Osteocyte (in vitro differentiated cells): Measurements from ENCODE around the gene CKAP2. TPM values are rescaled to one million over a fixed set of nuclear protein-coding genes. Genes with fewer than 3 reads are reported as not detected.

ENCODE experiments used
- DNase-seq: peaks from one replicate; pipeline ENCODE4 v3.0.0; 2021; ENCODE audit warnings: mixed read lengths; ENCODE audit not compliant: unreplicated experiment; ENCODE audit errors: extremely low spot score
- H3K27ac Mint-ChIP-seq: one replicate; pipeline ENCODE4 v1.8.0; 2021; ENCODE audit warnings: mild to moderate bottlenecking, mixed read lengths; ENCODE audit not compliant: unreplicated experiment
- H3K27me3 Mint-ChIP-seq: one replicate; pipeline ENCODE4 v1.8.0; 2021; ENCODE audit warnings: mixed read lengths; ENCODE audit not compliant: unreplicated experiment
- H3K36me3 Mint-ChIP-seq: one replicate; pipeline ENCODE4 v1.8.0; 2021; ENCODE audit warnings: mixed read lengths; ENCODE audit not compliant: unreplicated experiment
- H3K4me1 Mint-ChIP-seq: one replicate; pipeline ENCODE4 v1.8.0; 2021; ENCODE audit warnings: mixed read lengths; ENCODE audit not compliant: unreplicated experiment
- H3K4me3 Mint-ChIP-seq: one replicate; pipeline ENCODE4 v1.8.0; 2021; ENCODE audit warnings: mild to moderate bottlenecking, moderate library complexity, mixed read lengths; ENCODE audit not compliant: unreplicated experiment
- H3K9me3 Mint-ChIP-seq: one replicate; pipeline ENCODE4 v1.8.0; 2021; ENCODE audit warnings: mixed read lengths; ENCODE audit not compliant: unreplicated experiment
- total RNA-seq: library from RNA; stranded (reverse); gene quantifications from 2 replicates; pipeline ENCODE4 v1.2.1, GENCODE V29; 2021
- TF ChIP-seq, protein P1 (sequence below): fragments of 200-600 bp; sonication (generic); IDR thresholded peaks from 2 replicates; pipeline ENCODE4 v1.5.0; 2021; ENCODE audit warnings: antibody characterized with exemption, mild to moderate bottlenecking, moderate library complexity

Gene CKAP2
- total RNA-seq, 1 donor from 2014 or later: 25.8 TPM

DNA sequence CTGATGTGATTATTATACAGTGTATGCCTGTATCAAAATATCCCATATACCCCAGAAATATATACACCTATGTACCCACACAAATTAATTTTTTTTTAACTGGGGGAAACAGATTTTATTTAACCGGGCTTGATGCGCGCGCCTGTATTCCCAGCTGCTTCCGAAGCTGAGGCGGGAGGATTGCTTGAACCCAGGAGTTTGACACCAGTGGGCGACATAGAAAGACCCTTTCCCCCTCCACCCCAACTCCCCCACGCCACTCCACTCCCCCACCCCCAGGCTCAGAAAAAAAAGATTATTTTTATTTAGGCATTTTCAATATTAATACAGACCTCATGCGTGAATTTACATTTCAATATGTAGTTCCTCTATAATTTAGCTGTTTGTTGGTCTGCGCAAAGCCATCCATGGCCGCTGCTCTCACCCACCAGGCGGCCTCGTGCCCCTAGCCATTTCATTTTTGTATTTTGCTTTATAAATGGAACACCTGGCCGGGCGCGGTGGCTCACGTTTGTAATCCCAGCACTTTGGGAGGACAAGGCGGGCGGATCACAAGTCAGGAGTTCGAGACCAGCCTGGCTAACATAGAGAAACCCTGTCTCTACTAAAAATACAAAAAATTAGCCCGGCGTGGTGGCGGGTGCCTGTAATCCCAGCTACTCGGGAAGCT, 4.0 kb upstream of the CKAP2 start:
- Mint-ChIP-seq H3K27ac (peak overlapping the region; percentile 89), H3K4me1 (peaks cover 33% of the 10 kb centered on the region), H3K27me3 (no peaks in the 10 kb centered on the region), H3K36me3 (no peaks in the 10 kb centered on the region), H3K4me3 (peak overlapping the region; percentile 79), H3K9me3 (no peaks in the 10 kb centered on the region)
- TF ChIP-seq, protein P1, sequence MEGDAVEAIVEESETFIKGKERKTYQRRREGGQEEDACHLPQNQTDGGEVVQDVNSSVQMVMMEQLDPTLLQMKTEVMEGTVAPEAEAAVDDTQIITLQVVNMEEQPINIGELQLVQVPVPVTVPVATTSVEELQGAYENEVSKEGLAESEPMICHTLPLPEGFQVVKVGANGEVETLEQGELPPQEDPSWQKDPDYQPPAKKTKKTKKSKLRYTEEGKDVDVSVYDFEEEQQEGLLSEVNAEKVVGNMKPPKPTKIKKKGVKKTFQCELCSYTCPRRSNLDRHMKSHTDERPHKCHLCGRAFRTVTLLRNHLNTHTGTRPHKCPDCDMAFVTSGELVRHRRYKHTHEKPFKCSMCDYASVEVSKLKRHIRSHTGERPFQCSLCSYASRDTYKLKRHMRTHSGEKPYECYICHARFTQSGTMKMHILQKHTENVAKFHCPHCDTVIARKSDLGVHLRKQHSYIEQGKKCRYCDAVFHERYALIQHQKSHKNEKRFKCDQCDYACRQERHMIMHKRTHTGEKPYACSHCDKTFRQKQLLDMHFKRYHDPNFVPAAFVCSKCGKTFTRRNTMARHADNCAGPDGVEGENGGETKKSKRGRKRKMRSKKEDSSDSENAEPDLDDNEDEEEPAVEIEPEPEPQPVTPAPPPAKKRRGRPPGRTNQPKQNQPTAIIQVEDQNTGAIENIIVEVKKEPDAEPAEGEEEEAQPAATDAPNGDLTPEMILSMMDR: no peak
- no peak for DNase-seq

DNA sequence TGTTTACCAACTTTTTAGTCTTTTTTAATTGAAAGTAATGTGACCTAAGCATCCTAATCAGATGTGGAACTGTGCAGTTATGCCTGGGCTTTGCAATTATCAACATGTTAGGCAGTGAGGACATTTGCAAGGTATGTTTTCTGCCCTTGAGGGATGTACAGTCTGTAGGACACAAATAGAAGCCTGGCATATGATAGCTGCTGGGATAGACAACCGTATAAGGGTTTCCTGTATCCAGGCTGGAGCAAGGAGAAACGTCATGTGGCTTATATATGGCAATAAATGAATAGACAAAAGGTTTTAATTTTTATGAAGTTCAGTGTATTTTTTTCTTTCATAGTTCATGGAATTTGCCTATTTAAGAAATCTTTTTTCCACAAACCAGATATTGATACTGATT, 2.8 kb upstream of the CKAP2 start:
- Mint-ChIP-seq H3K36me3 (no peaks in the 10 kb centered on the region), H3K4me1 (peaks cover 45% of the 10 kb centered on the region), H3K4me3 (no peak overlapping the region), H3K27ac (no peak overlapping the region), H3K27me3 (no peaks in the 10 kb centered on the region), H3K9me3 (no peaks in the 10 kb centered on the region)
- TF ChIP-seq, protein P1: no peak
- DNase-seq: no peak

DNA sequence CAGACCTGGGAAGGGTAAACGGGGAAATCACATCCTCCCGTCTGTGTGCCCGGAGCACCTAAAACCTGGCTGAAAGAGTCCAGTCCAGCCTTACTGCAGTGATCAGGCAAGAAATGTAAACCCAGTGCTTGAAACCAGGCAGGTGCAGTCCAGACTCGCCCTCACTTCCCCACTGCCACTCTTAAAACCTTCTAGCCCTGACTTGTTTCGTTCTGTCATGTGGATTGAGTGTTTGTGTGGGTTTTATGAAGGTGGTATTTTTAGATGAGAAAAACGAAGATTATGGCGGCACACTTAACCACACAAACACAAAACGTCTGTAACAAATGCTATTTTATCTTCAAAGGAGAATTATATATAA, 839 bp upstream of the CKAP2 start:
- no peaks in the 10 kb centered on the region for H3K36me3 Mint-ChIP-seq
- TF ChIP-seq, protein P1: no peak
- H3K4me1 Mint-ChIP-seq: peaks cover 39% of the 10 kb centered on the region
- H3K9me3 Mint-ChIP-seq: no peaks in the 10 kb centered on the region
- peak overlapping the region; percentile 94 for H3K4me3 Mint-ChIP-seq
- H3K27me3 Mint-ChIP-seq: no peaks in the 10 kb centered on the region
- no peak for DNase-seq
- H3K27ac Mint-ChIP-seq: peak overlapping the region; percentile 95

DNA sequence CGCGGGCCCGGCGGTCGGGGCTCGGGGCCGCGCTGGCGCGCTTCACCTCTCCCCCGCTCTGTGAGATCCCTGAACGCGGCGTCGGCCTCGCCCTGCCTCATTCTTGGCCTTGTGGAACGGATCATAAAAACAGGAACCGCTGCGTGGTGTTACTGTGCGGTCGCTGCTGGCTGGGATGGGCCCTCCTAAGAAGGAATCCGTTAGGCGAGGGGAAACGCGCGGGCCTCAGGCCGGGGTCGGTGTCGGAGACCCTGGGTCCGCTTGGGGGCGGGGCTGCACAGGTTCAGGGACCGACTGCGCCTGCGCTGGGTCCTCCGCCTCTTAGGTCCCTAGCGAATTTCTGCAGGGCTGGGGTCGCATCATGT, 381 bp downstream of the CKAP2 start:
- Mint-ChIP-seq H3K9me3 (no peaks in the 10 kb centered on the region), H3K36me3 (peaks cover under 1% of the 10 kb centered on the region), H3K4me1 (peaks cover 41% of the 10 kb centered on the region), H3K4me3 (peak overlapping the region; percentile 94), H3K27ac (peak overlapping the region; percentile 80), H3K27me3 (no peaks in the 10 kb centered on the region)
- DNase-seq: peak; percentile 91
- TF ChIP-seq, protein P1: no peak

DNA sequence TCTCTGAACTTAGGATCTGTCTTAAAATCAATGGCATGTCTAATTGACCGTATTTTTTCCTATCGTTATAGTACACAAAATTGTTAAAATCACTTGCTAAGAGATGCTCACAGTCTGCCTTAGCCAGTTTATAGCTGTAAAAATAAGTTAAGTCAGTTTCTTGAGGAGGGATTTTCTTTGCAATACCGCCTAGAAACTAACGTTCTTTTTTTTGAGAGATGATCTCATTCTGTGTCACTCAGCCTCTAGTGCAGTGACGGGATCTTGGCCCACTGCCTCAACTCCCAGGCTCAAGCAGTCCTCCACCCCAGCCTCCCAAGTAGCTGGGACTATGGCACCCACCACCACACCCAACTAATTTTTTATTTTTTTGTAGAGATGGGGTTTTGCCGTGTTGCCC, 4.4 kb downstream of the CKAP2 start:
- H3K27me3 Mint-ChIP-seq: no peaks in the 10 kb centered on the region
- peaks cover 33% of the 10 kb centered on the region for H3K4me1 Mint-ChIP-seq
- TF ChIP-seq, protein P1: no peak
- peak overlapping the region; percentile 14 for H3K27ac Mint-ChIP-seq
- no peak for DNase-seq
- peaks cover 14% of the 10 kb centered on the region for H3K36me3 Mint-ChIP-seq
- H3K4me3 Mint-ChIP-seq: no peak overlapping the region
- no peaks in the 10 kb centered on the region for H3K9me3 Mint-ChIP-seq
